Measurements from ENCODE around the gene CRYBG1. TPM values are rescaled to one million over a fixed set of nuclear protein-coding genes. Genes with fewer than 3 reads are reported as not detected.
"Not testable (repeated sequence)": the region's sequence is repeated elsewhere in the genome, so short reads cannot be mapped to it uniquely, and the experiment has no call there.

The CRYBG1 gene
- total RNA-seq, 2 donors from 2014 or later, result 23.0 to 23.3 TPM

GRCh38 chr6:106588937-106589336, 228.4 kb downstream of the CRYBG1 start:
- H3K36me3 Mint-ChIP-seq; ATAC-seq; H3K9me3 Mint-ChIP-seq; H3K27ac Mint-ChIP-seq; DNase-seq (ENCODE audit: low spot score in 2 of 2): not testable (repeated sequence)

- no peak for DNase-seq (ENCODE audit: low spot score in 2 of 2)
- Mint-ChIP-seq H3K27ac (no peak overlapping the region), H3K36me3 (no peaks in the 10 kb centered on the region), H3K9me3 (no peaks in the 10 kb centered on the region)
- ATAC-seq, result no peak
Observed at GRCh38 chr6:106591111-106591825, 230.8 kb downstream of the CRYBG1 start.

GRCh38 chr6:106599440-106599839, 238.9 kb downstream of the CRYBG1 start:
- Mint-ChIP-seq H3K9me3 (no peaks in the 10 kb centered on the region), H3K27ac (no peak overlapping the region), H3K36me3 (peaks cover 4 to 5% of the 10 kb centered on the region in 2 donors)
- DNase-seq (ENCODE audit: low spot score in 2 of 2) (no peak), ATAC-seq (no peak)

GRCh38 chr6:106600329-106600728, 239.8 kb downstream of the CRYBG1 start:
- peaks cover 4 to 5% of the 10 kb centered on the region in 2 donors for H3K36me3 Mint-ChIP-seq
- no peak for ATAC-seq
- no peak for DNase-seq (ENCODE audit: low spot score in 2 of 2)
- peak overlapping the region in 1 of 2 donors; percentile 60 for H3K27ac Mint-ChIP-seq
- H3K9me3 Mint-ChIP-seq, result no peaks in the 10 kb centered on the region

- Mint-ChIP-seq H3K9me3 (no peaks in the 10 kb centered on the region), H3K27ac (no peak overlapping the region), H3K36me3 (peaks cover 0 to 8% of the 10 kb centered on the region in 2 donors)
- DNase-seq (ENCODE audit: low spot score in 2 of 2) (peak in 1 of 2 donors; percentile 42), ATAC-seq (peak; percentile 51 to 71)
Observed at GRCh38 chr6:106608080-106608668, 247.7 kb downstream of the CRYBG1 start.

GRCh38 chr6:106609699-106610098, 249.2 kb downstream of the CRYBG1 start:
- DNase-seq (ENCODE audit: low spot score in 2 of 2) (no peak), ATAC-seq (no peak)
- Mint-ChIP-seq H3K27ac (no peak overlapping the region), H3K36me3 (peaks cover 0 to 17% of the 10 kb centered on the region in 2 donors), H3K9me3 (no peaks in the 10 kb centered on the region)

GRCh38 chr6:106611030-106611429, 250.5 kb downstream of the CRYBG1 start:
- Mint-ChIP-seq H3K36me3 (peaks cover 0 to 17% of the 10 kb centered on the region in 2 donors), H3K9me3 (no peaks in the 10 kb centered on the region), H3K27ac (no peak overlapping the region)
- ATAC-seq (no peak), DNase-seq (ENCODE audit: low spot score in 2 of 2) (no peak)

- ATAC-seq, result peak; percentile 55 to 80
Observed at GRCh38 chr6:106612671-106613416, 252.3 kb downstream of the CRYBG1 start.

GRCh38 chr6:106613590-106613989, 253.1 kb downstream of the CRYBG1 start:
- H3K27ac Mint-ChIP-seq, result peak overlapping the region in 1 of 2 donors; percentile 74
- H3K36me3 Mint-ChIP-seq, result peaks cover 0 to 17% of the 10 kb centered on the region in 2 donors
- no peak for DNase-seq (ENCODE audit: low spot score in 2 of 2)
- ATAC-seq, result no peak
- H3K9me3 Mint-ChIP-seq, result no peaks in the 10 kb centered on the region

More at GRCh38 chr6:106612671-106613416, 252.3 kb downstream of the CRYBG1 start:
- DNase-seq (ENCODE audit: low spot score in 2 of 2), result no peak
- H3K27ac Mint-ChIP-seq, result peak overlapping the region; percentile 73 to 74
- peaks cover 0 to 17% of the 10 kb centered on the region in 2 donors for H3K36me3 Mint-ChIP-seq
- H3K9me3 Mint-ChIP-seq, result no peaks in the 10 kb centered on the region

- H3K27ac Mint-ChIP-seq, result peak overlapping the region; percentile 66 to 74
- peak in 1 of 2 donors; percentile 51 for ATAC-seq
Observed at GRCh38 chr6:106614166-106614565, 253.6 kb downstream of the CRYBG1 start.

GRCh38 chr6:106614592-106615257, 254.2 kb downstream of the CRYBG1 start:
- DNase-seq (ENCODE audit: low spot score in 2 of 2) (no peak), ATAC-seq (no peak)
- Mint-ChIP-seq H3K9me3 (no peaks in the 10 kb centered on the region), H3K36me3 (peaks cover 0 to 17% of the 10 kb centered on the region in 2 donors), H3K27ac (no peak overlapping the region)

More at GRCh38 chr6:106614166-106614565, 253.6 kb downstream of the CRYBG1 start:
- Mint-ChIP-seq H3K9me3 (no peaks in the 10 kb centered on the region), H3K36me3 (peaks cover 0 to 17% of the 10 kb centered on the region in 2 donors)
- no peak for DNase-seq (ENCODE audit: low spot score in 2 of 2)

GRCh38 chr6:106617302-106617701, 256.8 kb downstream of the CRYBG1 start:
- H3K36me3 Mint-ChIP-seq, result peaks cover 0 to 21% of the 10 kb centered on the region in 2 donors
- DNase-seq (ENCODE audit: low spot score in 2 of 2) (no peak), ATAC-seq (no peak)
- H3K27ac Mint-ChIP-seq, result no peak overlapping the region
- H3K9me3 Mint-ChIP-seq, result no peaks in the 10 kb centered on the region

- H3K9me3 Mint-ChIP-seq, result no peaks in the 10 kb centered on the region
Observed at GRCh38 chr6:106617857-106618256, 257.3 kb downstream of the CRYBG1 start.

GRCh38 chr6:106618324-106618723, 257.8 kb downstream of the CRYBG1 start:
- Mint-ChIP-seq H3K36me3 (peaks cover 0 to 20% of the 10 kb centered on the region in 2 donors), H3K9me3 (no peaks in the 10 kb centered on the region), H3K27ac (no peak overlapping the region)
- ATAC-seq (no peak), DNase-seq (ENCODE audit: low spot score in 2 of 2) (no peak)

More at GRCh38 chr6:106617857-106618256, 257.3 kb downstream of the CRYBG1 start:
- H3K36me3 Mint-ChIP-seq, result peaks cover 0 to 21% of the 10 kb centered on the region in 2 donors
- DNase-seq (ENCODE audit: low spot score in 2 of 2) (no peak), ATAC-seq (no peak)
- H3K27ac Mint-ChIP-seq, result no peak overlapping the region

- DNase-seq (ENCODE audit: low spot score in 2 of 2), result no peak
- ATAC-seq, result no peak
- H3K27ac Mint-ChIP-seq, result no peak overlapping the region
- peaks cover 0 to 13% of the 10 kb centered on the region in 2 donors for H3K36me3 Mint-ChIP-seq
- no peaks in the 10 kb centered on the region for H3K9me3 Mint-ChIP-seq
Observed at GRCh38 chr6:106619223-106619622, 258.7 kb downstream of the CRYBG1 start.

GRCh38 chr6:106620931-106621672, 260.6 kb downstream of the CRYBG1 start:
- no peaks in the 10 kb centered on the region for H3K9me3 Mint-ChIP-seq
- H3K36me3 Mint-ChIP-seq, result peaks cover 0 to 13% of the 10 kb centered on the region in 2 donors
- DNase-seq (ENCODE audit: low spot score in 2 of 2) (no peak), ATAC-seq (no peak)
- peak overlapping the region in 1 of 2 donors; percentile 18 for H3K27ac Mint-ChIP-seq

Measured in activated naive CD4-positive, alpha-beta T cell treated with anti-CD3 and anti-CD28 coated beads, Interleukin-2, amount 50 U/mL, for 72 hours (primary cell).